NCI-H82 treated with DMSO at 0.1 percent for 48 hours (cell line): ENCODE data around the gene MEIS3.
A peak's percentile ranks its signal among the peaks of the same experiment; 100 is the strongest.

Experiments
- DNase-seq: peaks from one replicate; lab custom pipeline; 2025; ENCODE audit not compliant: unreplicated experiment; lab: John Stamatoyannopoulos, UW

The MEIS3 gene

DNA sequence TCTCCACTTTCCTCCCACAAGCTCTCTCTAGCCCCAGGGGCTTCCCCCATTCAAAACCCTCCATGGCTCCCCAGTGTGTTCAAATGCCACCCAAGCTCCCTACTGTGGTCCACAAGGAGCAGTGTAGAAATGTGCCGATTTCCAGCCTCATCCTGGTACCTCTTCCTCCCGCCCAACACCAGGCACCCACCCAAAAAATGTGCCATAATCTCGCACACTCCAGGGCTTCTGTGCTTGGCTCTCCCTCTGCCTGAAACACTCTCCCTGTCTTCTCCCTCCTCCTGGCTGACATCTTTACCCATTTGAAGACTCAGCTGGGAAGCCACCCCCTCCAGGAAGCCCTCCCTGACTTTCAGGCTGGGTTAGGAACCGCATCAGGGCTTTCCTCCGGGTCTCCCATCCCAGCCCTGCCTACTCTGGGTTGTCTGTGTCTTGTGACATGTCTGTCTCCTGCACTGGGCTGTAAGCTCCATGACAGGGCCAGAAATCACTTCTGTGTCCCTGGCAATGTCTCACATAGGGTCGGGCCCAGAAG, 16.6 kb upstream of the MEIS3 start:
- DNase-seq, result no peak

DNA sequence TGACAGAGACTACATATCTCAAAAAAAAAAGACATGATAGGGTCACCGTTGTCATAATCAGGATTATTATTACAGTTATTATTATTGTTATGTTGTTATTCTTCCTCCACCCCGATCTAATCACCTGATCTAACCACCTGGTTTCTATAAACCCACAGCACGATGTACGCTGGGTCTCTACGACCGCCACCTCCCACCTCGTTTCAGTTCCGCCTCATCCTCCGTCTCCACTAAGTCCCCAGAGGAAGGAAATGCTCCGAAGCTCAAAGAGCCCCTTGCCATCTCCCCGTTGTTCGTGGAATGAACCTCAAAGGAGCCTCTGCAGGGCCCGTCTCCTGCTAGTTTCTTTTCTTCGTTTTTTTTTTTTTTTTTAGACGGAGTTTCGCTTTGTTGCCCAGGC, 15.9 kb upstream of the MEIS3 start:
- DNase-seq, result no peak

DNA sequence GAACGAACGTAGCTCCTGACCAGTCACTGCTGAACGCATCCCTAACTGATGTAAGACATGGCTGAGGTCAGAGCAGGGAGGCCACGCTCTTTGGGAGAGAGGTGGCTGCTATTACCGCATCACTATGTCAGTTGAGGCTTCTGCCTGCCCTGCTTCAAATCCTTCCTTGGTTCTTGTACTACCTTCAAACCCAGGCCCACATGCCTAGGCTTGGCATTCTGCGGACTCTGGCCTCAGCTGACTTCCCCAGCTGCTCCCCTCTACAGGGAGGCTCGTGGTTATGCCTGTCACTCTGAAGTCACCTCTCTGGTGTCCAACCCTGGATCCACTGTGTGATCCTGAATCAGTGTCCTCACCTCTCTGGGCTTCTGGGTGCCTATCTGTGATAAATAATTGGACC, 14.8 kb upstream of the MEIS3 start:
- no peak for DNase-seq

DNA sequence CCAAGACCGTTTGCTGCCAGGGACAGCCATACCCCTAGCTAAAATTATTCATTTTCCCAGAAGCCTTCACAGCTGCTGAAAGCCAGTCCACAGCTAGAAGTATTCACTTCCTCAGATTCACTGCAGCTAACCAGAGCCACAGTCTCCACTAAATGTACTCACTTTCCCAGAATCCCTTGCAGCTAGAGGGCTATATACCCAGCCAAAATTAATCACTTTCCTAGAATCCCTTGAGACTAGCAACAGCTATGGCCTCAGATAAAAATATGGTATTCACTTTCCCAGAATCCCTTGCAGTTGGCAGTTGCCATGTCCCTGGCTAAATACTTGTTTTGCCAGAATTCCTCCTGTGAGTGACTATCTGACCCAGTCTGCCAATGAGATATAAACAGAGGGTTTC, 13.8 kb upstream of the MEIS3 start:
- DNase-seq, result no peak

DNA sequence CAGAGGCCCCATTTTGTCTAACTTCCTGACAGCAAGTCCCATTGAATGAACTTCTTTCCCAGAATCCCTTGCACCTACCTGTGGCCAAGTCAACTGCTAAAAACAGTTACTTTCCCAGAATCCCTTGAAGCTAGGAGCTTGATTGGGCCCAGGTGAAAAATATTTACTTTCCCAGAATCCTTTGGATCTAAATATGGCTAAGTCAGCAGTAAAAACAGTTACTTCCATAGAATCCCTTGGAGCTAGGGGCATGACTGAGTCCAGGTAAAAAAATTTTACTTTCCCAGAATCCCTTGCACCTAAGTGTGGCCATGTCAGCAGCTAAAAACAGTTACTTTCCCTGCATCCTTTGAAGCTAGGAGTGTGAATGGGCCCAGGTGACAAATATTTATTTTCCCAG, 13.2 kb upstream of the MEIS3 start:
- DNase-seq, result no peak

DNA sequence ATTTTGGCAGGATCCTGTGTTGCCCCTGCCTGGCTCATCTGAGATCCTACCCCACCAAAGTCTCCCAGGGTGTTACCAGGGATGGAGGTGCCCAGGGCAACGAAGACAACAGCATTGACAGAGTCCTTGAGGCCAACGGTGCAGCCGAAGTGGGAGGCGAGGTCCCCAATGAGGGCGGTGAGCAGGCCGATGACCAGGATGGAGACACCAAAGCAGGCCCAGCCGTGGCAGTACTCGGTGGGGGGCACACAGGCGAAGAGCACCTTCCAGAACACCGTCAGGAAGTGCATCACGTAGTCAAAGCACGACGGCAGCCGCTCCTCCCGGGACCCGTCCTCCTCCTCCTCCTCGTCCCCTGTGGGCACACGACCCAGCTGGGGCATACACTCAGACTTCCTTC, 12.8 kb upstream of the MEIS3 start:
- no peak for DNase-seq

DNA sequence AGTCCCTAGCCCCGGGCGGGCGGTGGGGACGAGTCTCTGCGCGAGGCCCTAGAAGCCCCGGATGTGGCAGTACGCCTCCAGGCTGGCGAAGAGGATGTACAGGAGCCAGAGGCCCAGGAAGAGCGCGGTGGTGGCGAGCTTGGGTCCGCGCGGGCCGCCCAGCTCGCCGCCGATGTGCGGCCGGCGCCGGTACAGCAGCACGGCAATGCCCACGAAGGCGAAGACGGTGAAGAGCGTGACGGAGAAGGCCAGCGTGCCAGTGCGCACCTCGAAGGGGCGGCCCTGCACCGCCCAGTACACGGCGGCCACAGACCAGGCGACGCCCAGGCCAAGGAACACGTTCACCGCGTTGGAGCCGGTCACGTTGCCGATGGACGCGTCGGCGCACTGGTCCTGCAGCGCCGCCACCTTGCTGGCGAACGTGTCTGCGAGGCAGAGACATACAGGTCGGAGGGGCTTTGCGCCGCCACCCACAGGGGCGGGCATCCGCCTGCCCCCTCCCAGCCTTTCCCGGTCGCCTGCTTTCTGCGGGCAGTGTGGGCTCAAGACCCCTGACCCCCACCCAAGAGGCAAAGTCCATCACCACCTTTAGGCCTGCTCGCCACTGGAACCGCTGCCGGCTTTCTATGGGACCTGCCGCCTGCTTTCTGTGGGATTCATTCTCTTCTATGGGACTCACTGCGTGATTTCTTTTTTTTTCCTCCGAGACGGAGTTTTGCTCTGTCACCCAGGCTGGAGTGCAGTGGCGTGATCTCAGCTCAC, 10.9 kb upstream of the MEIS3 start:
- DNase-seq, result no peak

DNA sequence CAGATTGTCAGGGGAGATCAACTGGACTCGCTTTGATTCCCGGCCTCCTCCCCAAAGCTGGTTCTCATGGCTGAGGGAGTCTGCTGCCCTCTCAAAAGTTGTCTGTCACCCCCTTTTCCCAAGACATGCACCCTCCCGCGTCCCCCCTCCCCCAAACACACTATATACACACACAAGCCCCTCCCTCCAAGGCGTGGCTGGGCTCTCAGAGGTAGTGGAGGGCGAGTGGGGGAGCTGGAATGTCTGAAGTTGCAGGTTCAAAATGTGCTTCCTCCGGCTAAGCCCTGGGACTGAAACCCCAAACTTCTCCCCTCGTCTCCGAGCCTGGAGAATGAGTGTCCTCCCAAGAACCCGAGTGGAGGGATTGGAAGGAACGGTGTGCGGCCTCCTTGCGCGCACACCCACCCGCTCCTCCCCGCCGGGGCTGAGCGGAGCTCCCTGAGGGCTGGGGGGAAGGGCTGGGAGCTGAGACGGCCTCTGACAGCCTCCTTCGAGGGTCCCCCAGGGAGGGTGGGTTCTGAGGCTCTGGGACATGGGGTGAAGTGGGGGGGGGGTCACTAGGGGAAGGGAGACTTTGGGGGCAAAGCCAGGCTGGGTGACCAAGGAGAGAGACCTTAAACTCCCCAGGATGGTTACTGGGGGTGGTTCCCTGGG, 9.9 kb upstream of the MEIS3 start:
- no peak for DNase-seq

DNA sequence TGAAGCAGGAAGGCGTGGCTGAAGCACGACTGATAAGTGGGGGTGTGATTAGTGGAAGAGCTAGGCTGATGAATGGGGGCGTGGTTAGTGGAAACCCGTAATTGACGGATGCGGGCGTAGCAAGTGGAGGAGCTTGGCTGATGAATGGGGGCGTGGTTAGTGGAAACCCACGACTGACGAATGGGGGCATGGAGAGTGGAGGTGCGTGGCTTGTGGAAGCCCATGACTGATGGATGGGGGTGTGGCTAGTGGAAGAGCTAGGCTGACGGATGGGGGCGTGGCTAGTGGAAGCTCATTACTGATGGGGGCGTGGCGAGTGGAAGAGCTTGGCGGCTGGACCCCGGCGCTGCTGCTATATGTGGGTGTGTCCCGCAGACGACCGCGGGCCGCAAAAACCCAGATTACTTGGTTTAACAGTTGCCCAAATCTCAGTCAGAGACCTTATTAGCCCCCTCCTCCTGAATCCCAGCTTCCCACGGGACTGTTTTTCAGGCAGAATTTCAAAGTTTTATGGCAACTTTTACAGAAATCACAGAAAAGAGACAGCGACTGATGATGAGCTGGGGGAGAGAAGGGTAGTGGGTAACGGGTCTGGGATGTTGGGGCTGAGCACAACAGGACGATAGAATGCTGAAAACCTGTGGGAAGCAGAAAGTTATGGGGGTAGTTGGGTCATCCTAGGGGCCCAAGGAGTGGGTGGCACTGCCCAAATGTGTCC, 9.0 kb upstream of the MEIS3 start:
- DNase-seq, result peak; percentile 100

DNA sequence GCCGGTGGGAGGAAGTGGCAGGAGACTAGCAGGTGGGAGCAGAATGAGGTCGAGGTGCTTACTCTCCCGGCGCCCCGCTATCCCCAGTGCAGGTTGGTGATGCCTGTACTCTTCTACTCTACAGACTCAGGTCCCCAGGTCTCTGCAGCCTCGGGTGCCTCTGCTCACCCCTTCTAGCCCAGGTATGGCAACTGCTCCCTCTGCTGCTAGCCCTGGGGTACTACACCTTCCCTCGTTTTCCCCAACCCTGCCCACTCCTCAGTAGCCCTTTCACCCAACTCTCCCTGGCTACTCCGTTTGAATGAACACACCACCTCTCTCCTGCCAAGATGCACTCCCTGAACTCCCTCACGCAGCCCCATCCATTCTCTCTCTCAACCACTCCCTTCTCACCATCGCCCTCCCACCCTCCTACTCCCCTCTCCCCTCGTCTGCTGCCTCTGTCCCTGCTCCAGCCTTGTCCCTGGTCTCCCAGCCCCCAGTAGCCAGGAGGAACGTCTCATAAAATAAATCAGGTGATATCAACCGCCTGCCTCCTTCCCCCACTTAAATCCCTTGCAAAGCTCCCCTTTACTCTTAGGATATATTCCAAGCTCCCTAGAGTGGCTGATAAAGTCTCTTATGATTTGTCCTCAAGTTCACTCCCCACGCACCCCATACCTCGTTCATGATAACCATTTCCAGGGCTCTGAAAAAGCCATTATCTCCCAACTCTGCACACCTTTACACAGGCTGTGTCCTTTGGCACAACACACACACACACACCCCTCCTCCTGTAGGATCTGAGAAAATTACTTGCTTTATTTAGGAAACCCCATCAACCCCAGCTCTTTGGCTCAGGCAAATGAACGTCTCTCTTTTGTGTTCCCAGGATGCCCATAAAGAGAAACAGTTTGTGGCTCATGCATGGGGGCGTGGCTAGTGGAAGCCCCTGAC, 8.2 kb upstream of the MEIS3 start:
- peak; percentile 79 for DNase-seq

DNA sequence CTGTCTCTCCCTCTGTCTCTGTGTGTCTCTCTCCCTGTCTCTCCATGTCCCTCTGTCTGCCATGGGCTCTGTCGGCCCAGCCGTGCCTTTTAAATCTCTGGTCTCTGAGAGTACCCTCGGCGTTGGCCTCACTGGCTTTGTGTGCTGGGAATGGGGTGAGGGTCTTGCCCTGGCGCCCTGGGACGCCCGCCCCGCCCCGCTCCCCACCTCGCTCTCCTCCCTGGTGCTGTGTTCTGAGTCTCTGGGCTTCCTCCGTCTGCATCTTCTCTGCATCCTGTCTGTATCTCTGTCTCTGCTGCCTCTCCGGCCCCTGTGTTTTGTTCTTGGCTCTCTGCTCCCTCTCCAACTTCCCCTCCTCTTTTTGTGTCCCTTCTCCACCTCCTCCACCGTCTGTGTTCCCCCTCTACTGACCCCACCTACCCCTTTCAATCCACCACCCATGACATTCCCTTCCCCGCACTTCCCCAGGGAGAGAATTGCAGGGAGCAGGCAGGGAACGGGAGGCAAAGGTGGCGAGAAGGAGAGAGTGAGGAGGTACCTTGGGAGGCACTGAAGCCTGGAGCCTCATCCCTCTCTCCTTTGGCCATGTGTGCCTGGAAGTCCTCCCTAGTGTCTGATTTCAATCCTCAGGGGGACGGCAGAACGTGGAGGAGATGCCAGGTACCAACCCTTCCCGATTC, 4.0 kb upstream of the MEIS3 start:
- no peak for DNase-seq

DNA sequence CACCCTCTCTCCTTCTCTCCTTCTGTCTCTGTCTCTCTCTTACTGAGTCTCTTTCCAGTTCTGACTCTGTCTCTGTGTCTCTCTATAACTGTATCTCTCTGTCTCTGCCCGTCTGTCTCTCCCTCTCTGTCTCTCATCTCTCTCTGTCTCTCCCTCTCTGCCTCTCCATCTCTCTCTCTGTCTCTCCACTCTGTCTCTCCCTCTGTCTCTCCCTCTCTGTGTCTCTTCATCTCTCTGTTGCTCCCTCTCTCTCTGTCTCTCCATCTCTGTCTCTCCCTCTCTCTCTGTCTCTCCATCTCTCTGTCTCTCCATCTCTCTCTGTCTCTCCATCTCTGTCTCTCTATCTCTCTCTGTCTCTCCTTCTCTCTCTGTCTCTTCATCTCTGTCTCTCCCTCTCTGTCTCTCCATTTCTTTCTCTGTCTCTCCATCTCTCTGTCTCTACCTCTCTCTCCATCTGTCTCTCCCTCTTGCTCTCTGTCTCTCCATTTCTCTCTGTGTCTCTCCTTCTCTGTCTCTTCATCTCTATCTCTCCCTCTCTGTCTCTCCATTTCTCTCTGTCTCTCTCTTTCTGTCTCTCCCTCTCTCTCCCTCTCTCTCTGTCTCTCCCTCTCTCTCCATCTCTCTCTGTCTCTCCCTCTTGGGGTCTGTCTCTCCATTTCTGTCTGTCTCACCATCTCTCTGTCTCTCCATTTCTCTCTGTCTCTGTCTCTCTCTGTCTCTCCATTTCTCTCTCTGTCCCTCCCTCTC, 3.3 kb upstream of the MEIS3 start:
- DNase-seq, result no peak

DNA sequence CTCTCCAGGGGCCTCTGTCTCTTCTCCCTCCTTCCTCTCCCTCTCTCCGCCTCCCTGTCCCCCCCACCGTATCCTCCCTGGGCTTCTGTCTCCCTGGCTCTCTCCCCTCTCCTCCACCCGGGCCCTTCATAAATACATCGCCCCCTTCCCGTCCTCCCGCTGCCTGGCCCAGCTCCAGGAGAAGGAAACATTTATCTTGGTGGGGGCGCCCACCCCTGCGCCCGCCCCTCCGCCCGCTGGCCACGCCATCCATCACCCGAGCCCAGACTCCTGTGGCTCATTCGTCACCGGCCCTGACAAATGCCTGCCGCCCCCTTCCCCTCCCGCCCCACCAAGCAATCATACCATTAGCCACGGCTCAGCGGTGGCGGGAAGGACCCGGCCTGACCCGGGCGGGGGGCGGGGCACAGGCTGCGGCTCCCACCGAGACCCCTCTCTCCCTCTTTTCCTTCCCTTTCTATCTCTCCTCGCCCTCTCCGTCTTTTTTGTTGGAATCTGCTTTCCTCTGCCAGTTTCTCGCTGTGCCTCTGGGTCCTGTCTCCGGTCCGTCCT, 2.6 kb upstream of the MEIS3 start:
- peak; percentile 76 for DNase-seq

DNA sequence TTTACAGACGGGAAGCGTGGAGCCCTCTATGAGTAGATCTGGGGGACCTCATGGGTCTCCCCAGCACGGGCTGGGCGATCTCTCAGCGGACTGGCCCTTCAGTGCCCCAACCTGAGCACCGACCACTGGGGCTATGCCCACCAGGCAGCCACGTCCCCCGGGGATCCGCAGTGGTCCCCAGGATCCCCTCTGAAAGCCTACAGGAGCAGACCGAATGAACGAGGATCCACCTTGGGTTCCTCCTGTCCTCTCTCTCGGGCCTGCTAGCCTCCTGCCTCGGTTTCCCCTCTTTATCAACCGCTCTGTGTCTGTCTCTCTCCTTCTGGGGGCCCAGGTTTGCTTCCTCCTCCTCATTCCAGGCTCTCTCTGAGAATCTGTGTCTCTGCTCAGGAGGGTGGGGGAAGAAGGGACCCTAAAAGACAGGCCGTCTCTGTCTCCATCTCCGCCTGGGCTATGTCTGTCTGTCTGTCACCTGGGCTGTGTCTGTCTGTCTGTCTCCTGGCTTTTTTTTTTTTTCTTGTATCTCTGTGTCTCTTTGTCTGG, 2.0 kb upstream of the MEIS3 start:
- no peak for DNase-seq

DNA sequence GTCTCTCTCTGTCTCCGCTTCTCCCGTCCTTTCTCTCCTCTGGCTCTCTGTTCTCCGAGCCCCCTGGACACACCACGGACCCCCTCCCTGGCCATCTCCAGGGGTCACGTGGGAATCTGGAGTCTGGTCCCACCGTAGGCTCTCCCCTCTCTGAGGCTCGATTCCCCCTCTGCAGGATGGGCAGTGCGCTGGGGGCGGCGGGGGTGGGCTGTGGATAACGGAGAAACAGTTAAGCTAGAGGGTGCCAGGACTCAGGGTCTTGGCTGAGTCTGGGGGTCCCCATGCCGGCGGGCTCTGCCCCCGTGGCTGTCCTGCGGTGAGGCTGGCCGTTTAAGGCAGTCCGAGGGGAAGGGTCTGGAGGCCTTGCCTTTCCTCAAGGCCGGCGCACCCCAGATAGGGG, 462 bp upstream of the MEIS3 start:
- no peak for DNase-seq

DNA sequence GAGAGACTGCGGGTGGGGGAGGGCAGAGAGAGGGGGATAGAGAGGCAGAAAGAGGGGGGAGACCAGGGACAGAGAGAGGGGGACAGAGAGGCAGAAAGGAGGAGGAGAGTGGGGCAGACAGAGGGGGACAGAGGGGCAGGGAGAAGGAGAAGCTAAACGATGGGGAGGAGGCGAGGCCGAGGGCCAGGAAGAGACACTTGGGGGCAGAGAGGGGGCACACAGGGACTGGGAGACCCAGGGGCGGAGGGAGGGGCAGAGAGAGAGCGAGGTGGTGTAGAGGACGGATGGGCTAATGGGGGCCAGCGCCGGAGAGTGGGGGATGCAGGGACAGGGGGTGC, 666 bp downstream of the MEIS3 start:
- no peak for DNase-seq

DNA sequence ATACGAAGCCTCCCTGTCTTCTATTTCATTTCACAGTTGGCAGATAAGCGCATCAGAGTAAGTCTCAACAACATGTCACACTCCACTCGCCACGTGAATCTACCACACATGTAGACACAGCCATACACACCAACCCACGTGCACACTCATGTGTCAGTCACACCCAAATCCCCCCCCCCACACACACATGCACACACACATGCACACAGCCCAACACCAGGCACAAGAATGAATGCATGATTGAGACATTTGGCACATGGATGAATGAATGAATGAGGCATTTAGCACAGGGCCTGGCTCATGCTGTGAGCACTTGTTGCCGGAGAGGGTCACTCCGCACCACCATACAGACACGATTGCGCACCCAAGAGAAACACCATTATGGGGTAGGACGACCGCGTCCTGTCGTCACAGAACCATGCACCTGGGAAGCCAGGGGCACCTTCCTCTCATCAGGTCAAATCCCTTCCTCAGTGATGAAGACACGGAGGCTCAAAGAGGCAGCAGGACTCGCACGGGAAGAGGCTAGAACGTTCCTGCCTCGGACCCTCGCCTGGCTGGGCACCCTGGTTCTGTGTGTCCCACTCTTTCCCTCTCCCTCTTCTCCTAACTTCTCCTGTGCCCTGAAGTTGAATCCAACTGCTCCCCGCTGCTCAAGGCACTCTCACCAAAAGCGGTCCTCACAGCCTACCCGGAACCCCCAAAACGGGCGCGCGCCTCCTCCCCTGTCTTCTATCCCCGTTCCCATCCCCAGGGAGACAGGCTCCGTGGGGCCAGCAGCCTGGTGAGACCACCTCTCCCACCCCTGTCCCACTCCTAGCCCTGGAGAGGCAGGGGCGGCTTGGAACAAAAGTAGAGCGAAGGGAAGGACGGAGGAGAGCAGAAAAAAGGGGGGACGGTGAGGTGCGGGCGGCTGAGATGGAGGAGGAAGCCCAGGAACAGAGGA, 1.3 kb downstream of the MEIS3 start:
- DNase-seq, result no peak

DNA sequence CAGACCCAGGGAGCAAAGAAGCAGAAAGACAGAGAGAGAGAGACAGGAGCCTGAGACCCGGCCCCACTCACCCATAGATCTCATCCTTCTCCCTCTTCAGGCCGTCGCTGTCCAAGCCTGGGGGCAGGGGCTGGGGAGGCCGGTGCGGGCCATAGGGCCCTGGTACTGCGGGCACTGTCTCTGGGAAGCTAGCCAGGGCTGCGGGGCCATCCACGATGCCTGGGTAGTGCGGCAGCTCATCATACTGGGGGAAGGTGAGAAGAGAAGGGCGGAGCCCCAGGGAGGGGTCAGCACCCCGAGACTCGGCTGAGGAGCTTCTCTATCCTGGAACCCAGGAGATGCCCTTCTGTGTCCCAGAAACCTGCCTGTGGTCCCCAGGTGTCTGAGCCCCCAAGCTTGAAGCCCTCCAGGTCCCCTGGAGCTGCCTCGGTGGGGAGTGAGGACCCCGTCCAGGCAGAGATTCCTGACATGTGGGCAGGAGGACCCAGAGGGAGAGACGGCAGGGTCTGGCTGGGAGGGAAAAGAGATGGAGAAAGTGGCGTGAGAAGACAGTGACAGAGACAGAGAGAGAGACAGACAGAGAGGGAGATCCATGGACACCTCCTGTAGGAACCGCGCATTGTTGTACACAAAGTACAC, 2.1 kb downstream of the MEIS3 start:
- DNase-seq, result no peak
